Measurements from ENCODE around the gene LDHD. TPM values are rescaled to one million over a fixed set of nuclear protein-coding genes. Genes with fewer than 3 reads are reported as not detected.

LDHD gene
- total and polyA plus RNA-seq, 2 of the 8 experiments (the other 6 are each of a cell fraction or from before 2014, with no cell fraction given), result 14.9 to 18.2 TPM

GRCh38 chr16:75131081-75131480 is 14.5 kb upstream of the LDHD start (continued):
- TF ChIP-seq SIN3A (conservative IDR thresholded peaks at IDR 0.05 in 1 of 2, IDR thresholded peaks at IDR 0.05 in 1 of 2; ENCODE audit: low read depth in 1 of 2, low read length in 2 of 2) (no peak), HDAC2 (IDR thresholded peaks at IDR 0.05; ENCODE audit: borderline replicate concordance in 1 of 2, low read depth in 2 of 2, low read length in 2 of 2) (no peak)

All from H1 (cell line).